VCaP (cell line): ENCODE results near the gene BCR.
"Not testable (repeated sequence)": the region's sequence is repeated elsewhere in the genome, so short reads cannot be mapped to it uniquely, and the experiment has no call there.

Experiments
- H3K27ac ChIP-seq: fragments of 450-650 bp; 2 replicates; pipeline ENCODE4 v1.5.1; 2017
- TF ChIP-seq, protein P1 (sequence below): fragments of 450-650 bp; conservative IDR thresholded peaks from 2 replicates; pipeline ENCODE4 v1.5.1; 2017; ENCODE audit warnings: mild to moderate bottlenecking, moderate library complexity

Gene BCR

DNA sequence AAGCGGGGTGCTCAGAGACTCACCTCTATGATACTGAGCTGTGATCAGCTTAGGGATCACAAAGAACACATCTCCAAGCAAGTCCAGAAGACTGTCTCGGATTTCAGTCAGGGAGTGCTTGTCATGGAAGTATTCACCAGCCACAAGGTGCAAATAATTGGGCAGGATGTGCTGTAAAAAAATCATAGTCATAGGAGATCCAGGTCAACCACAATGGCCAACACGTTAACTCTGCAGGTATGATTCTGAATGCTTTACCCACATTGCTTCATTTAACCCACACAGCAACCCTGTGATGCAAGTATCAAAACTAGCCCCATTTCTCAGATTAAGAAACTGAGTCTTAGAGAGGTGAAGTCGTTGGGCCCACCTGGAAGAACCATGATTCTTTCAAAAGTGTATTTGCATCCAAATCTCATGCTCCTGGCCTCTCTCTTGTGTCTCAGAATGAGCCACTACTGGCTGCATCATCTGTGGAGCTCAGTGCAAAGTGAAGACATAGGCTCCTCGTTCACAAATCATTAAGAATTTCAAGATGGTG is 179.3 kb downstream of the BCR start:
- TF ChIP-seq, protein P1, sequence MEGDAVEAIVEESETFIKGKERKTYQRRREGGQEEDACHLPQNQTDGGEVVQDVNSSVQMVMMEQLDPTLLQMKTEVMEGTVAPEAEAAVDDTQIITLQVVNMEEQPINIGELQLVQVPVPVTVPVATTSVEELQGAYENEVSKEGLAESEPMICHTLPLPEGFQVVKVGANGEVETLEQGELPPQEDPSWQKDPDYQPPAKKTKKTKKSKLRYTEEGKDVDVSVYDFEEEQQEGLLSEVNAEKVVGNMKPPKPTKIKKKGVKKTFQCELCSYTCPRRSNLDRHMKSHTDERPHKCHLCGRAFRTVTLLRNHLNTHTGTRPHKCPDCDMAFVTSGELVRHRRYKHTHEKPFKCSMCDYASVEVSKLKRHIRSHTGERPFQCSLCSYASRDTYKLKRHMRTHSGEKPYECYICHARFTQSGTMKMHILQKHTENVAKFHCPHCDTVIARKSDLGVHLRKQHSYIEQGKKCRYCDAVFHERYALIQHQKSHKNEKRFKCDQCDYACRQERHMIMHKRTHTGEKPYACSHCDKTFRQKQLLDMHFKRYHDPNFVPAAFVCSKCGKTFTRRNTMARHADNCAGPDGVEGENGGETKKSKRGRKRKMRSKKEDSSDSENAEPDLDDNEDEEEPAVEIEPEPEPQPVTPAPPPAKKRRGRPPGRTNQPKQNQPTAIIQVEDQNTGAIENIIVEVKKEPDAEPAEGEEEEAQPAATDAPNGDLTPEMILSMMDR: no peak
- H3K27ac ChIP-seq: no peak overlapping the region

DNA sequence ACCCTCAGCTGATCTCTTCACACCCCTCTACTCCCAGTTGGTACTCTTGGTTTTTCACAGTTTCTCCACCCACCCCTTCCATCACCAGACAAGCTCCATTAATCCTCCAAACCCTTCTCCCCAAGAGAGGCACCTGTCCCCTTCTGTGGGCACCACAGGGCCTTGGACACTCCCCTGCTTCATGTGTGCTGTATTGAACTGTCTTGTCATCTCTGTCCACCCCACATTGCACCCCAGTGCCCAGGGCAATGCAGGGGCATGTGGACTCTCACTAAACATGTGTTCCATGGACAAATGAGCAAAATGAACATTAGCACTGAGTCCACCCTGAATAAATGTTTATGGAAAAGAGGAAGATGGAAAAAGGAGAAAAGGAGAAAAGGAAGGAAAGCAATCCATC is 181.4 kb downstream of the BCR start:
- no peak overlapping the region for H3K27ac ChIP-seq
- TF ChIP-seq, protein P1: no peak

DNA sequence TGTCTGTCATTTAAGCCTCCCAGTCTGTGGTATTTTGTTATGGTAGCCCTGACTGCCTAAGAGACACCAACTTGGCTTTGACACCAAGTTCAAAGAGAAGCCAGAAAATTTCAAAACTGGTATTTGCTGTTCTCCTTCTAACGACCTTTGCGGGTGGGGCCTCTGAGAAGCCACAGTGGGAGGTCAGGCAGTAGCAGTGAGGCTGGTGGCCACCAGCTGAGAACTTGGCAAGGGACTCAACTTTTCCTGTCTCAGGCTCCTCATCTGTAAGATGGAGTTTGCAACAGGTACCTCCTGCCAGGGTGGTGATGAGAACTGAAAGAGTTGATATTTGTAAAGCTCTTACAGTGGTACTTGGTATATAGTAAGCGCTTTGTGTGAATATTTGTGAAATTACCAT is 183.4 kb downstream of the BCR start:
- TF ChIP-seq, protein P1: no peak
- no peak overlapping the region for H3K27ac ChIP-seq

DNA sequence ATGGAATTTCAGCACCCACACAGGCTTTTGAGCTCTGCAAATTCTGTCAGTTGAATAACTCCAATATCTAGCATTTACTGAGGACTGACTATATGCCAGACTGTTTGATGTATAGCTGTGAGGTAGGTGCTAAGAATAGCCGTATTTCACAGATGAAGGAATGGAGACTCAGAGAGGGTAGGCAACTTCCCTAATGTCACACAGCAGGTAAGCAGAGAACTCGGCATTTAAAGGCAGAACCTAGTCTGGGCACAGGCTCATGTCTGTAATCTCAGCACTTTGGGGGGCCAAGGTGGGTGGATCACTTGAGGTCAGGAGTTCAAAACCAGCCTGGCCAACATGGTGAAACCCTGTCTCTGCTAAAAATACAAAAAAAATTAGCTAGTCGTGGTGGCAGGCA is 184.1 kb downstream of the BCR start:
- H3K27ac ChIP-seq: no peak overlapping the region
- TF ChIP-seq, protein P1: no peak

DNA sequence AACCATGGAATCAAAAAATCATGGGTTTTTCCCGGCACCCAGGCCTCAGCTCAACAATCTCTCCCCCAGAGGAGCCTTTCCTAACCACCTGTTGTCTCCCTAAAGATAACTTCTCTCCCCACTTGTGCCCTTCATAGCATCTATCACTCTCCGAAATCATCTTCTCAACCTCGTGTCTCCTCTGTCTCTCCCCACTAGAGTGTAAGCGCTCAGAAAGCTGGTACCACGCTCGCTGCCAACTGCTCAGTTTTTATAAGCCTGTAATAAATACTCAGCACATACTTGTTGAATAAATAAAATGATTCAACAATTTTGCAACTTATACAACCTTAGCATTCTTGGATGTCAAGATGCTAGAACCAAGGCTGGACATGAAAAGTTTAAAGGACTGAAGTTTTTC is 185.2 kb downstream of the BCR start:
- H3K27ac ChIP-seq: no peak overlapping the region
- TF ChIP-seq, protein P1: no peak

DNA sequence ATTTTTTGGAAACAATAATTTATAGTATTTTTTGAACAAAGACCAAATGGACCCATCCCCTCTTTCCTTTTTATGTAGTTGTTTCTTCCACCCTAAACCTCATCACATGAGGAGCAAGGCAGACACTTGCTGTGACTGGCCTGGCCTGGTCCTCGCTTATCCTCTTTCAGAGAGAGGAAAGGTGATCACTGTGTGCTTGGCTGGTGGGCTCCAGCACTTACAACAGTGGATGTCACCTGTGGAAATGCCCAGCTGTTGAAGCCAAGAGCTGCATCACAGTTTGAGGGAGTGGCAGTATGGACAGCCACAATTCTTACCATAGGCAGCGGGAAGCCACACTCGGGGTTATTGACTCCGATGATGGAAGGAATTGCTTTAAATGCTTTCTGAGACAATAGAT is 185.7 kb downstream of the BCR start:
- TF ChIP-seq, protein P1: no peak
- no peak overlapping the region for H3K27ac ChIP-seq

DNA sequence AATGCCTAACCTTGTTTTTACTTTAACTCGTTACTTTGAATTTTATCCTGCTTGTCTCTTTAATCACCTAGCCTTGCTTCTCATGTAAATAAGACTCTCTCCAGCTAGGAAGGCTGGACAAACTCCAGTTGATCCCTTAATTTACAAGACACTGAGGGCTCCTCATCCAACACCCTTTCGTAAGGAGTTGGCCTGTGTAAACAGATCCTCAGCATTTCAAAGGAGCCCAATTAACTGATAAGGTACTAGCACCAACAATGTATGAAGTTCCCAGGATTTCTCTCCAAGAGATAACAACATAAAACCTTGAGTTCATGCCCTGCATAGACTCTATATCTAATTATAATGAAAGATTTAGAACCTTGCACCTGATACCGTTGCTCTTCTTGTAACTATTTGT is 186.9 kb downstream of the BCR start:
- not testable (repeated sequence) for H3K27ac ChIP-seq
